HepG2 (cell line): Measurements from ENCODE around the gene KCNB1. TPM values are rescaled to one million over a fixed set of nuclear protein-coding genes. Genes with fewer than 3 reads are reported as not detected.
A peak's percentile ranks its signal among the peaks of the same experiment; 100 is the strongest.

Experiments
- ATF1 ChIP-seq: IDR thresholded peaks from 2 replicates; pipeline ENCODE4 v1.6.1; 2016; ENCODE audit warnings: mild to moderate bottlenecking, control low read depth
- ETV6 ChIP-seq: sonication (generic); formaldehyde crosslinking; conservative IDR thresholded peaks from 2 replicates; pipeline ENCODE4 v1.4.0; 2020; ENCODE audit warnings: missing genetic modification reagents
- SNAI1 ChIP-seq: sonication (generic); formaldehyde crosslinking; IDR thresholded peaks from 2 replicates; pipeline ENCODE4 v1.5.0; 2020; ENCODE audit warnings: mild to moderate bottlenecking, missing genetic modification reagents, borderline replicate concordance
- ZC3H4 ChIP-seq: sonication (generic); formaldehyde crosslinking; IDR thresholded peaks from 2 replicates; pipeline ENCODE4 v1.4.0; 2020; ENCODE audit warnings: missing genetic modification reagents, borderline replicate concordance
- ZNF138 ChIP-seq: sonication (generic); formaldehyde crosslinking; IDR thresholded peaks from 2 replicates; pipeline ENCODE4 v1.5.0; 2020; ENCODE audit warnings: mild to moderate bottlenecking, low read depth, missing genetic modification reagents
- ZNF230 ChIP-seq: sonication (generic); formaldehyde crosslinking; IDR thresholded peaks from 2 replicates; pipeline ENCODE4 v1.4.0; 2020; ENCODE audit warnings: mild to moderate bottlenecking, missing genetic modification reagents
- ZNF383 ChIP-seq: sonication (generic); formaldehyde crosslinking; IDR thresholded peaks from 2 replicates; pipeline ENCODE4 v1.4.0; 2020; ENCODE audit warnings: missing genetic modification reagents, mild to moderate bottlenecking, borderline replicate concordance
- ZNF605 ChIP-seq: sonication (generic); formaldehyde crosslinking; IDR thresholded peaks from 2 replicates; pipeline ENCODE4 v1.8.0; 2022; ENCODE audit warnings: mild to moderate bottlenecking, missing genetic modification reagents
- ZNF674 ChIP-seq: sonication (generic); formaldehyde crosslinking; IDR thresholded peaks from 2 replicates; pipeline ENCODE4 v1.5.0; 2020; ENCODE audit warnings: low read depth, mild to moderate bottlenecking, missing genetic modification reagents
- ZNF761 ChIP-seq: sonication (generic); formaldehyde crosslinking; conservative IDR thresholded peaks from 2 replicates; pipeline ENCODE4 v1.4.0; 2020; ENCODE audit warnings: mild to moderate bottlenecking, missing genetic modification reagents
- ZNF780A ChIP-seq: sonication (generic); formaldehyde crosslinking; IDR thresholded peaks from 2 replicates; pipeline ENCODE4 v1.8.0; 2022; ENCODE audit warnings: mild to moderate bottlenecking, missing genetic modification reagents, moderate library complexity
- ZSCAN29 ChIP-seq: sonication (generic); formaldehyde crosslinking; conservative IDR thresholded peaks from 2 replicates; pipeline ENCODE4 v1.4.0; 2020; ENCODE audit warnings: mild to moderate bottlenecking, missing genetic modification reagents
- ZSCAN9 ChIP-seq: IDR thresholded peaks from 2 replicates; pipeline ENCODE4 v1.6.1; 2016; ENCODE audit warnings: borderline replicate concordance
- polyA plus RNA-seq, 8 experiments: library from polyadenylated mRNA; depleted of rRNA in 3 of 8; stranded (reverse) in 7 of 8; unstranded in 1 of 8; fragments of >200 nt; fragmentation: Illumina TruSeq in 4 of 8; extraction: Trizol in 4 of 8; gene quantifications; 2 replicates each; pipeline versions ENCODE4 v1.2.1 to v1.2.3, GENCODE V29; 2011 to 2016; ENCODE audit warnings: low read depth in 4 of 8, missing spikeins in 1 of 8, mixed read lengths in 1 of 8; ENCODE audit not compliant: insufficient read depth in 1 of 8
- total RNA-seq, 5 experiments: library from RNA; depleted of rRNA; stranded (reverse); fragments of >200 nt; fragmentation: Illumina TruSeq; extraction: Trizol; gene quantifications; 2 replicates each; pipeline ENCODE4 v1.2.3, GENCODE V29; 2016; ENCODE audit warnings: low read depth in 1 of 5
- TF ChIP-seq, protein P1 (sequence below): IDR thresholded peaks from 2 replicates; pipeline ENCODE4 v1.6.1; 2012; ENCODE audit warnings: low read depth, low read length, improper control_type of control experiment
- TF ChIP-seq, protein P2 (sequence below), 2 experiments: IDR thresholded peaks; 2 replicates each; pipeline ENCODE4 v1.6.1; 2011 to 2012; ENCODE audit warnings: low read length in 2 of 2, borderline replicate concordance in 1 of 2, low read depth in 1 of 2, mild to moderate bottlenecking in 1 of 2, moderate library complexity in 1 of 2
- TF ChIP-seq, protein P3 (sequence below): sonication (generic); formaldehyde crosslinking; IDR thresholded peaks from 2 replicates; pipeline ENCODE4 v1.4.0; 2020; ENCODE audit warnings: missing genetic modification reagents
- TF ChIP-seq, protein P4 (sequence below): sonication (generic); formaldehyde crosslinking; IDR thresholded peaks from 2 replicates; pipeline ENCODE4 v1.8.1; 2023; ENCODE audit warnings: mild to moderate bottlenecking, missing genetic modification reagents
- TF ChIP-seq, protein P5 (sequence below): sonication (generic); formaldehyde crosslinking; IDR thresholded peaks from 2 replicates; pipeline ENCODE4 v1.8.1; 2023; ENCODE audit warnings: missing genetic modification reagents, inconsistent platforms, borderline replicate concordance
- TF ChIP-seq, protein P6 (sequence below): sonication (generic); formaldehyde crosslinking; IDR thresholded peaks from 2 replicates; pipeline ENCODE4 v1.5.1; 2020; ENCODE audit warnings: mild to moderate bottlenecking, missing genetic modification reagents, moderate library complexity

Gene KCNB1
- total and polyA plus RNA-seq, 2 of the 13 experiments (the other 11 are each of a cell fraction or from before 2014, with no cell fraction given) = 0.02 TPM; not detected in 1

DNA sequence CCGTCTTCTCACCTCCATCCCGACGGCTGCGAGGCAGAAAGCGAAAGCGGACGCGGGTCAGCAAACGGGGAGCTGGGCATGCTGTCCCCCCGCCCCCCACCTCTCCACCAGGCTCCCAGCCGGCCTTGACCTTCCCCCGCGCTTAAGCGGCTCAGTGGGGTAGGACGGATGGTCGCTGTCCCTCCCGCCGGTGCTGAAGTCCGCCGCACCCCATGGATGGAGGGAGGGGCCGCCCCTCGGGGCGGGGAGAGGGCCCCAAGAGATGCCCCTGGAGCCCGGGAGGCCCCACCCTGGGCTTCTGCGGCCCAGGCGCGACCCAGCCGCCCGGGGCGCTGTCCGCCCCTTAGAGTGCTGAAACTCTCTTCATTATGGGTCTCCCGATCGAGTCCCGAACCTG is at the start of gene KCNB1 (continued):
- TF ChIP-seq, protein P1, sequence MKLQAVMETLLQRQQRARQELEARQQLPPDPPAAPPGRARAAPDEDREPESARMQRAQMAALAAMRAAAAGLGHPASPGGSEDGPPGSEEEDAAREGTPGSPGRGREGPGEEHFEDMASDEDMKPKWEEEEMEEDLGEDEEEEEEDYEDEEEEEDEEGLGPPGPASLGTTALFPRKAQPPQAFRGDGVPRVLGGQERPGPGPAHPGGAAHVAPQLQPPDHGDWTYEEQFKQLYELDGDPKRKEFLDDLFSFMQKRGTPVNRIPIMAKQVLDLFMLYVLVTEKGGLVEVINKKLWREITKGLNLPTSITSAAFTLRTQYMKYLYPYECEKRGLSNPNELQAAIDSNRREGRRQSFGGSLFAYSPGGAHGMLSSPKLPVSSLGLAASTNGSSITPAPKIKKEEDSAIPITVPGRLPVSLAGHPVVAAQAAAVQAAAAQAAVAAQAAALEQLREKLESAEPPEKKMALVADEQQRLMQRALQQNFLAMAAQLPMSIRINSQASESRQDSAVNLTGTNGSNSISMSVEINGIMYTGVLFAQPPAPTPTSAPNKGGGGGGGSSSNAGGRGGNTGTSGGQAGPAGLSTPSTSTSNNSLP = no peak
- no peak for TF ChIP-seq ZNF383
- TF ChIP-seq SNAI1 = peak; percentile 89
- TF ChIP-seq, protein P2, sequence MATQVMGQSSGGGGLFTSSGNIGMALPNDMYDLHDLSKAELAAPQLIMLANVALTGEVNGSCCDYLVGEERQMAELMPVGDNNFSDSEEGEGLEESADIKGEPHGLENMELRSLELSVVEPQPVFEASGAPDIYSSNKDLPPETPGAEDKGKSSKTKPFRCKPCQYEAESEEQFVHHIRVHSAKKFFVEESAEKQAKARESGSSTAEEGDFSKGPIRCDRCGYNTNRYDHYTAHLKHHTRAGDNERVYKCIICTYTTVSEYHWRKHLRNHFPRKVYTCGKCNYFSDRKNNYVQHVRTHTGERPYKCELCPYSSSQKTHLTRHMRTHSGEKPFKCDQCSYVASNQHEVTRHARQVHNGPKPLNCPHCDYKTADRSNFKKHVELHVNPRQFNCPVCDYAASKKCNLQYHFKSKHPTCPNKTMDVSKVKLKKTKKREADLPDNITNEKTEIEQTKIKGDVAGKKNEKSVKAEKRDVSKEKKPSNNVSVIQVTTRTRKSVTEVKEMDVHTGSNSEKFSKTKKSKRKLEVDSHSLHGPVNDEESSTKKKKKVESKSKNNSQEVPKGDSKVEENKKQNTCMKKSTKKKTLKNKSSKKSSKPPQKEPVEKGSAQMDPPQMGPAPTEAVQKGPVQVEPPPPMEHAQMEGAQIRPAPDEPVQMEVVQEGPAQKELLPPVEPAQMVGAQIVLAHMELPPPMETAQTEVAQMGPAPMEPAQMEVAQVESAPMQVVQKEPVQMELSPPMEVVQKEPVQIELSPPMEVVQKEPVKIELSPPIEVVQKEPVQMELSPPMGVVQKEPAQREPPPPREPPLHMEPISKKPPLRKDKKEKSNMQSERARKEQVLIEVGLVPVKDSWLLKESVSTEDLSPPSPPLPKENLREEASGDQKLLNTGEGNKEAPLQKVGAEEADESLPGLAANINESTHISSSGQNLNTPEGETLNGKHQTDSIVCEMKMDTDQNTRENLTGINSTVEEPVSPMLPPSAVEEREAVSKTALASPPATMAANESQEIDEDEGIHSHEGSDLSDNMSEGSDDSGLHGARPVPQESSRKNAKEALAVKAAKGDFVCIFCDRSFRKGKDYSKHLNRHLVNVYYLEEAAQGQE (IDR thresholded peaks at IDR 0.05; ENCODE audit: borderline replicate concordance in 1 of 2, low read depth in 1 of 2, low read length in 2 of 2) = peak; percentile 79 to 98
- TF ChIP-seq ZNF138 (CRISPR knock-in tag) = 0 out of 2 replicates have a peak, but pooled peaks have one; percentile 52
- peak; percentile 88 for TF ChIP-seq ZNF780A (CRISPR knock-in tag)
- TF ChIP-seq, protein P3, sequence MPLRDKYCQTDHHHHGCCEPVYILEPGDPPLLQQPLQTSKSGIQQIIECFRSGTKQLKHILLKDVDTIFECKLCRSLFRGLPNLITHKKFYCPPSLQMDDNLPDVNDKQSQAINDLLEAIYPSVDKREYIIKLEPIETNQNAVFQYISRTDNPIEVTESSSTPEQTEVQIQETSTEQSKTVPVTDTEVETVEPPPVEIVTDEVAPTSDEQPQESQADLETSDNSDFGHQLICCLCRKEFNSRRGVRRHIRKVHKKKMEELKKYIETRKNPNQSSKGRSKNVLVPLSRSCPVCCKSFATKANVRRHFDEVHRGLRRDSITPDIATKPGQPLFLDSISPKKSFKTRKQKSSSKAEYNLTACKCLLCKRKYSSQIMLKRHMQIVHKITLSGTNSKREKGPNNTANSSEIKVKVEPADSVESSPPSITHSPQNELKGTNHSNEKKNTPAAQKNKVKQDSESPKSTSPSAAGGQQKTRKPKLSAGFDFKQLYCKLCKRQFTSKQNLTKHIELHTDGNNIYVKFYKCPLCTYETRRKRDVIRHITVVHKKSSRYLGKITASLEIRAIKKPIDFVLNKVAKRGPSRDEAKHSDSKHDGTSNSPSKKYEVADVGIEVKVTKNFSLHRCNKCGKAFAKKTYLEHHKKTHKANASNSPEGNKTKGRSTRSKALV (CRISPR knock-in tag) = peak; percentile 81
- TF ChIP-seq ZC3H4 (CRISPR knock-in tag) = no peak
- no peak for TF ChIP-seq ZNF674 (CRISPR knock-in tag)
- TF ChIP-seq, protein P4, sequence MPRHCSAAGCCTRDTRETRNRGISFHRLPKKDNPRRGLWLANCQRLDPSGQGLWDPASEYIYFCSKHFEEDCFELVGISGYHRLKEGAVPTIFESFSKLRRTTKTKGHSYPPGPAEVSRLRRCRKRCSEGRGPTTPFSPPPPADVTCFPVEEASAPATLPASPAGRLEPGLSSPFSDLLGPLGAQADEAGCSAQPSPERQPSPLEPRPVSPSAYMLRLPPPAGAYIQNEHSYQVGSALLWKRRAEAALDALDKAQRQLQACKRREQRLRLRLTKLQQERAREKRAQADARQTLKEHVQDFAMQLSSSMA = peak; percentile 83; the same call in 1 of the 2 replicates
- TF ChIP-seq, protein P5, sequence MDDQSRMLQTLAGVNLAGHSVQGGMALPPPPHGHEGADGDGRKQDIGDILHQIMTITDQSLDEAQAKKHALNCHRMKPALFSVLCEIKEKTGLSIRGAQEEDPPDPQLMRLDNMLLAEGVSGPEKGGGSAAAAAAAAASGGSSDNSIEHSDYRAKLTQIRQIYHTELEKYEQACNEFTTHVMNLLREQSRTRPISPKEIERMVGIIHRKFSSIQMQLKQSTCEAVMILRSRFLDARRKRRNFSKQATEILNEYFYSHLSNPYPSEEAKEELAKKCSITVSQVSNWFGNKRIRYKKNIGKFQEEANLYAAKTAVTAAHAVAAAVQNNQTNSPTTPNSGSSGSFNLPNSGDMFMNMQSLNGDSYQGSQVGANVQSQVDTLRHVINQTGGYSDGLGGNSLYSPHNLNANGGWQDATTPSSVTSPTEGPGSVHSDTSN = peak; percentile 94; the same call in 1 of the 2 replicates
- TF ChIP-seq, protein P6, sequence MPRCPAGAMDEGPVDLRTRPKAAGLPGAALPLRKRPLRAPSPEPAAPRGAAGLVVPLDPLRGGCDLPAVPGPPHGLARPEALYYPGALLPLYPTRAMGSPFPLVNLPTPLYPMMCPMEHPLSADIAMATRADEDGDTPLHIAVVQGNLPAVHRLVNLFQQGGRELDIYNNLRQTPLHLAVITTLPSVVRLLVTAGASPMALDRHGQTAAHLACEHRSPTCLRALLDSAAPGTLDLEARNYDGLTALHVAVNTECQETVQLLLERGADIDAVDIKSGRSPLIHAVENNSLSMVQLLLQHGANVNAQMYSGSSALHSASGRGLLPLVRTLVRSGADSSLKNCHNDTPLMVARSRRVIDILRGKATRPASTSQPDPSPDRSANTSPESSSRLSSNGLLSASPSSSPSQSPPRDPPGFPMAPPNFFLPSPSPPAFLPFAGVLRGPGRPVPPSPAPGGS (CRISPR knock-in tag) = peak; percentile 88; the same call in 1 of the 2 replicates
- TF ChIP-seq ZNF230 (CRISPR knock-in tag) = peak; percentile 68; the same call in 1 of the 2 replicates
- no peak for TF ChIP-seq ATF1 (CRISPR knock-in tag)
- peak; percentile 91 for TF ChIP-seq ZNF605 (CRISPR knock-in tag)
- no peak for TF ChIP-seq ZNF761
- peak; percentile 92 for TF ChIP-seq ETV6
- TF ChIP-seq ZSCAN29 = no peak
- peak; percentile 98 for TF ChIP-seq ZSCAN9
